AG04450 (cell line): Measurements from ENCODE around the gene GPATCH8. TPM values are rescaled to one million over a fixed set of nuclear protein-coding genes. Genes with fewer than 3 reads are reported as not detected.

Experiments used
- CTCF ChIA-PET: fragments of 300-600, 350-600 bp; formaldehyde crosslinking; extraction: SDS; loops from one replicate; lab custom pipeline; 2022; ENCODE audit warnings: antibody characterized with exemption, inconsistent platforms; lab: Charles Lee
- POLR2A ChIA-PET: fragments of 350-600 bp; formaldehyde crosslinking; extraction: SDS; loops from one replicate; lab custom pipeline; 2021; ENCODE audit warnings: antibody characterized with exemption, inconsistent platforms; lab: Yijun Ruan, JAX
- DNase-seq: peaks from one replicate; pipeline ENCODE4 v3.0.0-alpha.2; 2011; ENCODE audit warnings: low read depth, low spot score
- H3K27ac ChIP-seq: one replicate; pipeline ENCODE4 v1.5.1; 2012; ENCODE audit warnings: low read depth, low read length, control low read depth
- H3K27me3 ChIP-seq: one replicate; pipeline ENCODE4 v1.6.0; 2012; ENCODE audit warnings: low read length; ENCODE audit not compliant: control insufficient read depth, insufficient read depth
- H3K4me3 ChIP-seq: 2 replicates; pipeline ENCODE4 v1.5.1; 2011; ENCODE audit warnings: mild to moderate bottlenecking, low read depth, low read length, control low read depth
- H3K9me3 ChIP-seq: 2 replicates; pipeline ENCODE4 v1.5.1; 2012; ENCODE audit warnings: low read length; ENCODE audit not compliant: control insufficient read depth, insufficient read depth
- CTCF ChIP-seq: IDR thresholded peaks from 2 replicates; pipeline ENCODE4 v1.5.1; 2011; ENCODE audit warnings: low read depth, low read length, control low read depth, inconsistent platforms
- polyA plus RNA-seq: library from polyadenylated mRNA; depleted of rRNA; stranded (reverse); fragments of >200 nt; gene quantifications from 2 replicates; pipeline ENCODE4 v1.2.3, GENCODE V29; 2011

Gene GPATCH8
- polyA plus RNA-seq, 1 experiment: 16.4 TPM

- TF ChIP-seq CTCF: no peak
- Histone ChIP-seq H3K27me3 (no peaks in the 10 kb centered on the region), H3K4me3 (no peak overlapping the region), H3K27ac (no peak overlapping the region), H3K9me3 (no peaks in the 10 kb centered on the region)
- DNase-seq: no peak
- ChIA-PET POLR2A (no interaction called here), CTCF (interaction anchor here (0.6 to 0.7 kb wide), 2 partner anchors 11 to 105 kb away, joined by 3 to 8 read pairs; no protein-coding TSS in a partner anchor)
Measured at GRCh38 chr17:44432254-44433157, 70.7 kb downstream of the GPATCH8 start.

GRCh38 chr17:44424828-44425461 lies 78.3 kb downstream of the GPATCH8 start:
- DNase-seq: no peak
- no peak for TF ChIP-seq CTCF
- POLR2A ChIA-PET: no interaction called here

GRCh38 chr17:44417553-44417952 lies 85.7 kb downstream of the GPATCH8 start:
- TF ChIP-seq CTCF: no peak
- CTCF ChIA-PET: no interaction called here
- peak; percentile 68 for DNase-seq
- Histone ChIP-seq H3K27me3 (no peaks in the 10 kb centered on the region), H3K4me3 (no peak overlapping the region), H3K9me3 (no peaks in the 10 kb centered on the region), H3K27ac (peak overlapping the region; percentile 66)
- POLR2A ChIA-PET: no interaction called here

More at GRCh38 chr17:44424828-44425461, 78.3 kb downstream of the GPATCH8 start:
- Histone ChIP-seq H3K27ac (no peak overlapping the region), H3K9me3 (no peaks in the 10 kb centered on the region), H3K4me3 (no peak overlapping the region), H3K27me3 (no peaks in the 10 kb centered on the region)
- CTCF ChIA-PET: interaction anchor here (0.5 to 0.6 kb wide), 2 partner anchors 18 to 96 kb away, joined by 3 read pairs; no protein-coding TSS in a partner anchor

GRCh38 chr17:44416558-44417289 lies 86.5 kb downstream of the GPATCH8 start:
- DNase-seq: no peak
- H3K4me3 ChIP-seq: no peak overlapping the region
- CTCF ChIA-PET: interaction anchor here (0.7 kb wide), 1 partner anchor 153 kb away, joined by 3 read pairs; no protein-coding TSS in a partner anchor
- TF ChIP-seq CTCF: no peak
- H3K27ac ChIP-seq: no peak overlapping the region
- POLR2A ChIA-PET: no interaction called here
- no peaks in the 10 kb centered on the region for H3K27me3 ChIP-seq
- no peaks in the 10 kb centered on the region for H3K9me3 ChIP-seq
